Left hindlimb (tissue), 1 donor: ENCODE measurements around the gene NUP214.
"Not testable (repeated sequence)": the region's sequence is repeated elsewhere in the genome, so short reads cannot be mapped to it uniquely, and the experiment has no call there.

Experiments used
- DNase-seq: peaks from one replicate; pipeline ENCODE4 v3.0.0-alpha.2; 2018

NUP214 gene

GRCh38 chr9:131167936-131168335, 42.5 kb downstream of the NUP214 start:
- no peak for DNase-seq

DNA sequence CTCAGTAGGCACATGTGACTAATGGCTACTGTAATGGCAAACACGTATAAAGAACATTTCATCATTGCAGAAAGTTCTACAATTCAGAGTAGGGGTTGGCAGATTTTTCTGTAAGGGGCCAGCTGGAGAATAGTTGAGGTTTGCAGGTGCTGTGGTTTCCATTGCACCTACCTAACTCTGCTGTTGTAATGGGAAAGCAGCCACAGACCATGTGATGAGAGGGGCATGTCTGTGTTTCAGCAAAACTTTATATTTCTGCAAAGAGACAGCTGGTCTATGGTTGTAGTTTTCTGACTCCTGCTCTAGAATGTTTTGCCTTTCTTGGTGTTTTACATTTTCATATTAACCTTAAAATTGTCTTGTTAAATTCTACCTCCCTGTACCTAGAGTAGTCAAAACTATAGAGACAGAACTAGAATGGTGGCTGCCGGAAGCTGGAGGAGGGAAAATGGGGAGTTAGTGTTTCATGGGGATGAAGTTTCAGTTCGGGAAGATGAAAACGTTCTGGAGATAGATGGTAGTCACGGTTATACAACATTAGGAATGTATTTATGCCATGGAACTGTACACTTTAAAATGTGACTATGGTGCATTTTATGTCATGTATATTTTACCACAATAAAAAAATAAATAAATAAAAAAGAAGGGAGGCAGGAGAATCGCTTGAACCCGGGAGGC, 44.3 kb downstream of the NUP214 start:
- DNase-seq = no peak

DNA sequence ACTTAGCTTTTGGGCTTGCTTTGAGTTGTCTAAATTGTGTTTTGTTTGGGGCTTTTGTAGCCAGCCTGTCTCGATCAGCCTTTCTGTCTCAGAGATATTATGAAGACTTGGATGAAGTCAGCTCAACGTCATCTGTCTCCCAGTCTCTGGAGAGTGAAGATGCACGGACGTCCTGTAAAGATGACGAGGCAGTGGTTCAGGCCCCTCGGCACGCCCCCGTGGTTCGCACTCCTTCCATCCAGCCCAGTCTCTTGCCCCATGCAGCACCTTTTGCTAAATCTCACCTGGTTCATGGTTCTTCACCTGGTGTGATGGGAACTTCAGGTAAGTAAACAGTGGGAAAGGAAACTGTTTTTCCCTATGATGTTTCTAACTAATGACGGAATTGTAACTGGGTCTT, 48.6 kb downstream of the NUP214 start:
- DNase-seq = no peak

- no peak for DNase-seq
These were observed 49.4 kb downstream of the NUP214 start for GRCh38 chr9:131174681-131175239.

DNA sequence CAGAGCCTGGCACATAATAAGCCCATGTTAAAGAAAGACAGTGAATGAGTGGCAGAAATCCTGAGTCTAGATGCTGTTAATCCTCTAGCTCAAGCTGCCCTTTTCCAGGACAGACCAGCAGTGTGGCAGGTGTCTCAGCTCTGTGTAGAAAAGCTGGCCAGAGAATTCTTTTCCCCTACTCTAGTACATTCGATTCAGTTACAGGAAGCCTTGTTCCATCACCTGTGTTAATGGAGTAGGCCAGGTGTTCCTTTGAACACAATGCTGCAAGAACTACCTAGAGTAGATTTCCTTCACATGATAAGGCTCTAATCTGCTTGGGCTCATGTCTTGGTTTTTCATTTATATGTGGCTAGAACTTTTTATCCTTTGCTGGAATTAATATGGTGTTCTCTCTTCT, 52.5 kb downstream of the NUP214 start:
- no peak for DNase-seq

GRCh38 chr9:131178382-131178781, 53.0 kb downstream of the NUP214 start:
- peak; percentile 74 for DNase-seq

DNA sequence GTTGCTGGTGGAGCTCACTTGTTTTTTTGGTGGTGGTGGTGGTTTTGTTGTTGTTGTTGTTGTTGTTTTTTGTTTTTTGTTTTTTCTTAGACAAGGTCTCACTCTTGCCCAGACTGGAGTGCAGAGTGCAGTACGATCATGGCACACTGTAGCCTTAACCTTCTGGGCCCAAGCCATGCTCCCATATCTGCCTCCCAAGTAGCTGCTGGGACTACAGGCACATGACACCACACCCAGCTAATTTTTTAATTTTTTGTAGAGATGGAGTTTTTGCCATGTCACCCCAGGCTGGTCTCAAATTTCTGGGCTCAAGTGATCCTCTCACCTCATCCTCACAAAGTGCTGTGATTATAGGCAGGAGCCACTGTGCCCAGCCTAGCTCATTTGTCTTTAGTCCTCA, 53.5 kb downstream of the NUP214 start:
- no peak for DNase-seq

DNA sequence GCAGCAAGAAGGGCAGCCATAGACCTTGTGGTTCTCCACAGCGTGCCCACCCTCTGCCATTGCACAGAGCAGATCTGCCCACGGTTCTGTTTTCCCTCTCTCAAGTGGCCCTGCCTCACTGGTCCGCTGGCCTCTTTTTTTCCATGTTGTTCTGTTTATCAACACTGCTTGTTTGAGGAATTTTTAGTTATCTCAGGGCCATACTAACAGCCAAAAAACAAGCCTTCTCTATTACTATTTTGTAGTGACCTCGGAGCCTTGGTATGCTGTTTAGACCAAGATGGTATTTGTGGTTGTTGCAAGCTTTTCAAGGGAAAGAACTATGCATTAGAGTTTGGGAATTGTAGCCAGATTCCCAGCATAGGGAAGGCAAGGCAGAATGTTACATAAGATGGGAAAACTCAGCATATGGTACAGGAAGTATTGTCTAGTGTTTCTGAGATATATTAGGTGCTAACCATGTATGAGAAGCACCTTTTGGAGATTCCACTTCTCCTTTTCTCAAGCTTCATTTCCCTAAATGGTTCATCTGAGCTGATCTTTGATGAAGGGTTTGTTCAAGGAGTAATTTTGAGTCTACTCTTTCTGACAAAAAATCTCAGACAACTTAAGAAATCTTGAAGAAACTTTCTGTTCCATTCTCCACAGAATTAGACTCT, 54.3 kb downstream of the NUP214 start:
- no peak for DNase-seq

- no peak for DNase-seq
These were observed 55.1 kb downstream of the NUP214 start for GRCh38 chr9:131180454-131180853.

- no peak for DNase-seq
These were observed 55.8 kb downstream of the NUP214 start for GRCh38 chr9:131181091-131181681.

DNA sequence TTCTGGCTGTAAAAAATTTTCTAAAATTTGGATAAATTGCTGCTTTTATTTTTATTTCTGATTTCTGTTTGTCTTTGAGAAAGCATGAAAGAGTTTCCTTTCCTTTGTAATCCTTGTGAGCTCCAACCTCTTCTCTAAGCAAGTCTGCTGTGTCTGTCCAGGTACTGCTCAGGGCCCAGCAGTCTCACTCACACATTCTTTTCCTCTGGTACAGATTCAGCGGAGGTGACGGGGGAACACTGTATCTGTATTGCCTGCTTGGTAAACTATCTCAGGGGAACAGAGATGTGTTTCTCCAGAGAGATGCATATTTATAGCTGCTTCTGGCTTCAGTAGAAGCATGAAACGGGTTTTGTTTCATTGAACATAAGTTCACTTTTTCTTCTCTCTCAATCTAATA, 60.5 kb downstream of the NUP214 start:
- DNase-seq = no peak

DNA sequence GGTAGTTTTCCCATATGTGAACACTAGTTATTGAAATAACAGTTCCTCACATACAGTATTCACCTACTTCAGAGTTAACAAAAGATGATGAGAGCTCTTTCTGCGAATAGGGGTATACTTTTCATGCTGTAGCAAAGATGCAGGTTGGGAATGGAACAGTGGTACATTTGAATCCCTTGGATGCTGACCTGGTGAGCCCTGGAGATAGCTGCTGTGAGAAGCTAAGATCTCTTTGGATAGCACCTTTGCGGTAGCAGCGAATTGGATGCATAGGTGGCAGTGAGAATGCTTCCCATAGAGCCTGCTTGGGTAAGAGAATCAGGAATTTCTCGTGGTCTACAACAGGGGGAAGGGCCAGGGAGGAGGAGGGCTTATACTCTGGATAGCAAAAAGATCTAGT, 61.2 kb downstream of the NUP214 start:
- no peak for DNase-seq

DNA sequence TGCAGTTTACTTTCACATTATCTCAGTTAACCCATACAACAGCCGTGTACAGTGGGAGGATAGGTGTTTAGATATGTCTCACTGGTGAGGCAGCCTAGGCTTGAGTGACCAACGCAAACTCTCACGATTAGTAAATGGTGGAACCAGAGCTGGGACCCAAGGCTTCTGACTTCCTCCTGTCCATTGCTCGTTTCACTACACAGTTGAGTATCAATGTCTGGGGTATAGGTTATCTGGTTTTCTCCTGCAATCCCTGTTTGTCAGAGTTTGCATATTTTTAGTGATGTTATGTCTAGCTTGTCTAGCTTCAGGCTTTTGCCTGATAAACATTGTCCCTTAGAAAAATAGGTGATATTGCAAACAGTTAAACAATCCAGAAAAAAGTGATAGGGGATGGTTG, 62.6 kb downstream of the NUP214 start:
- DNase-seq = no peak

DNA sequence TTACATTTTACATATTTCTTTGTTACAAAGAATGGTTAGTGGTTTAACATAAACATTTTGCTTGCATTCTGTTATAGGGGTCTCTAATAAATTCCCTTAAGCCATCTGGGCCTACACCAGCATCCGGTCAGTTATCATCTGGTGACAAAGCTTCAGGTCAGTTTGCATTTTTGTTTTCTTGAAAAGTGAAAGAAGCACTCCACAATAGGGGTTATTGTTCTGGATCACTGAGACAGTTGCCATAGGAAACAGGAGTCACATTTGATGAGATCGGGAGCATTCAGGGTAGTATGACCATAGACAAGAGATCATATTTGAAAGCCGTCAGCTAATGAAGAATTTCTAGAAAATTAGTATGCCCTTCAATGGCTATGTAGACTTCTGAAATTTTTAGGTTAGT, 63.6 kb downstream of the NUP214 start:
- no peak for DNase-seq

- DNase-seq = no peak
These were observed 64.8 kb downstream of the NUP214 start for GRCh38 chr9:131190191-131190590.

DNA sequence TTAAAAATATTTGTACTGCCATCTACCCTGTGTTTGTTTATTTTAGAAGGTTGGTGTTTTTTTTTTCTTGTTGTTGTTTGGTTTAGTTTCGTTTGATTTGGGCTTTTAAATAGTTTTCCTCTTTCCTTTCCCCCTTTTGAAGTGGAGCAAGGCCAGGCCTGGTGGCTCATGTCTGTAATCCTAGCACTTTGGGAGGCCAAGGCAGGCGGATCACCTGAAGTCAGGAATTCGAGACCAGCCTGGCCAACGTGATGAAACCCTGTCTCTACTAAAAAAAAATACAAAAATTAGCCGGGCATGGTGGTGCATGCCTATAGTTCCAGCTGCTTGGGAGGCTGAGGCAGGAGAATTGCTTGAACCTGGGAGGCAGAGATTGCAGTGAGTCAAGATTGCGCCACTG, 65.6 kb downstream of the NUP214 start:
- DNase-seq = not testable (repeated sequence)

DNA sequence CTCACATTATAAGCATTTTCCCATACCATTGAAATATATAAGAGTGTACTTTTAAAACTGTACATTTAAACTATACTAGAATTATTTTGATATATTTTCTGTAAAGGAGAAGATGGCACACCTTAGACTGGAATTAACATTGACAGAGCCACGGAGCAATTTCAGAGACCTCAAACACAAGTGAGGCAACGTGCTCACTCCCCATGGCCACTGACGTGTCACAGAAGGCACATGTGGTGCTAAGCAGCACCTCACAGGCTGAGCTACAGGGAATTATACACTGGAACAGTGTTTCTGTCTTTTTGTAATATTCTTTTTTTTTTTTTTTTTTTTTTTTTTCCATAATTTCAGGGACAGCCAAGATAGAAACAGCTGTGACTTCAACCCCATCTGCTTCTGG, 66.5 kb downstream of the NUP214 start:
- no peak for DNase-seq

DNA sequence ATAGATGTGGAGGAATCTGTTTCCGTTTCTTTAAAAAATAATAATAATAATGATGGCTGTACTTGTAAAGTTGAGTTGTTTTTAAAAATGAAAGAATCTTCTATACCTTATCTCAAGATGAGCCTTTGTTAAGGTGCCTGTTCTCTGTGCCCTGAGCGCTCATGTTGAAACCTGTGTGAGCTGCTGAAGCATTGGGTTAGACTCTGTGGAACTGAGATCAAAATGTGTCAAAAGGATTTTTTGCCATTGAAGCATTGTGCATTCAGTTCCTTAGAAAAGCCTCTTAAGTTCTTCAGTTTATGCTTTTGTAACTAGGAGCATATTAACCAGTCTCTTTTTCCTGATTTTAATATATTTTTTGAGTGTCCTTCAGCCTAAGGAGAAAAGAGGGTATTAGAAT, 67.7 kb downstream of the NUP214 start:
- DNase-seq = no peak

DNA sequence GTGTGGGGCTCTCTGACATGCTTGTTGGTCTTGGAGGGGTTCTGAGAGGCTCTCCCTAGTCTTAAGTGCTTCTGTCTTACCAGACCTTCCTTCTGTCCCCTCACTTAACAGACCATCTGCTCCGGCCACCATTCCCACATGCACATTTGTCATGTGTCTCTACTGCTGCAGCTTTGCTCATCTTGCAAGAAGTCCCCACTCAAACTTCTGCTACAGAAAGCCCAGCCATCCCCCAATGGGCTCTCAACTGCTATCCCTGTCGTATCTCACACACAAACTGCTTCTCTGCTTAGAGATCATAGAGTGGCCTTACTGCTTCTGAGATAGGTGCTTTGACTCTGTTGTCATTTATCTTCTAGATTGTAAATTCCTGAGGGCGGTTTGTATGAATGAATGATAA, 69.4 kb downstream of the NUP214 start:
- DNase-seq = no peak

- DNase-seq = no peak
These were observed 72.0 kb downstream of the NUP214 start for GRCh38 chr9:131197160-131197911.

- no peak for DNase-seq
These were observed 72.8 kb downstream of the NUP214 start for GRCh38 chr9:131198041-131198715.

DNA sequence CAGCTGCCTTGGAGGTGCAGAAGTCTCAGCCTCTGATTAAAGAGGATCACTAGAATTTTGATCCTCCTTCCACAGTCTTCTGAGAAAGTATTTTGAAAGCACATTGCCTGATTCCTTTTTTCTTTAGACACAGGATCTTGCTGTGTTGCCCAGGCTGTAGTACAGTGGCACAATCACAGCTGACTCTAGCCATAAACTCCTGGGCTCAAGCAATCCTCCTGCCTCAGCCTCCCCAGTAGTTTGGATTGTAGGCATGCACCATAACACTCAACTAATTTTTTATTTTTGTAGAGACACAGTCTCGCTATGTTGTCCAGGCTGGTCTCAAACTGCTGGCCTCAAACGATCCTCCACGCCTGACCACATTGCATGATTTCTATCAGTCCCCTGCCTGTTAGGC, 76.5 kb downstream of the NUP214 start:
- DNase-seq = no peak
